ENCODE measurements around the gene CYBA. TPM values are rescaled to one million over a fixed set of nuclear protein-coding genes. Genes with fewer than 3 reads are reported as not detected.
"Not testable (repeated sequence)": the region's sequence is repeated elsewhere in the genome, so short reads cannot be mapped to it uniquely, and the experiment has no call there.

The CYBA gene
- total RNA-seq, 2 donors from 2014 or later, result 188 to 220 TPM

DNA sequence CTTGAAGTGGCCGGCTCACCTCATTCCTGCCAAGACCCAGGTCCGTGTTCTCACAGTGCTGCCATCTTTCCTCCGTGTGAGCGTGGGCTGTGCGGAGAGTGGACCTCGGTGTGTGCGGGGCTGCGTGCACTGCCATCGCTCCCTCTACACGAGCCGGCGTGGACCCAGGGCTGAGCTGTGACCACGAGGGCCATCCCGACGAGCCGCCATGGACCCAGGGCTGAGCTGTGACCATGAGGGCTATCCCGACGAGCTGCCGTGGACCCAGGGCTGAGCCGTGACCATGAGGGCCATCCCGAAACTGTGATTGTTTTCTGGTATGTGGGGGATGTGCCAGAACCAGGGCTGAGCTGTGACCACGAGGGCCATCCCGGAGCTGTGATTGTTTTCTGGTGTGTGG is 21.0 kb upstream of the CYBA start:
- peaks cover 22% of the 10 kb centered on the region for H3K36me3 Mint-ChIP-seq (ENCODE audit: low read depth)
- DNase-seq, result no peak
- Histone ChIP-seq H3K36me3 (ENCODE audit: control insufficient read depth, insufficient read depth, low read length) (peaks cover 8% of the 10 kb centered on the region), H3K27ac (ENCODE audit: low read depth, low read length) (no peak overlapping the region), H3K27me3 (ENCODE audit: control insufficient read depth, insufficient read depth, low read length, poor library complexity, severe bottlenecking) (no peaks in the 10 kb centered on the region), H3K9ac (ENCODE audit: extremely low read depth, low read length, poor library complexity, severe bottlenecking) (no peak overlapping the region), H3K9me3 (ENCODE audit: control insufficient read depth, low read length) (no peaks in the 10 kb centered on the region), H3K4me1 (ENCODE audit: control insufficient read depth, insufficient read depth, low read length) (no peaks in the 10 kb centered on the region), H3K4me3 (ENCODE audit: low read length) (no peak overlapping the region)
- peak overlapping the region; percentile 30 for H3K27ac Mint-ChIP-seq
- no peaks in the 10 kb centered on the region for H3K27me3 Mint-ChIP-seq (ENCODE audit: insufficient read depth)
- no peaks in the 10 kb centered on the region for H3K4me1 Mint-ChIP-seq
- WGBS, 2 experiments (ENCODE audit: insufficient coverage in 1 of 2, insufficient read length in 1 of 2), result 93 to 98% methylated on average over 18 to 23 of the region's 23 CpGs
- no peak overlapping the region for H3K4me3 Mint-ChIP-seq
- TF ChIP-seq, protein P1, sequence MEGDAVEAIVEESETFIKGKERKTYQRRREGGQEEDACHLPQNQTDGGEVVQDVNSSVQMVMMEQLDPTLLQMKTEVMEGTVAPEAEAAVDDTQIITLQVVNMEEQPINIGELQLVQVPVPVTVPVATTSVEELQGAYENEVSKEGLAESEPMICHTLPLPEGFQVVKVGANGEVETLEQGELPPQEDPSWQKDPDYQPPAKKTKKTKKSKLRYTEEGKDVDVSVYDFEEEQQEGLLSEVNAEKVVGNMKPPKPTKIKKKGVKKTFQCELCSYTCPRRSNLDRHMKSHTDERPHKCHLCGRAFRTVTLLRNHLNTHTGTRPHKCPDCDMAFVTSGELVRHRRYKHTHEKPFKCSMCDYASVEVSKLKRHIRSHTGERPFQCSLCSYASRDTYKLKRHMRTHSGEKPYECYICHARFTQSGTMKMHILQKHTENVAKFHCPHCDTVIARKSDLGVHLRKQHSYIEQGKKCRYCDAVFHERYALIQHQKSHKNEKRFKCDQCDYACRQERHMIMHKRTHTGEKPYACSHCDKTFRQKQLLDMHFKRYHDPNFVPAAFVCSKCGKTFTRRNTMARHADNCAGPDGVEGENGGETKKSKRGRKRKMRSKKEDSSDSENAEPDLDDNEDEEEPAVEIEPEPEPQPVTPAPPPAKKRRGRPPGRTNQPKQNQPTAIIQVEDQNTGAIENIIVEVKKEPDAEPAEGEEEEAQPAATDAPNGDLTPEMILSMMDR (conservative IDR thresholded peaks at IDR 0.05), result no peak
- H3K9me3 Mint-ChIP-seq, result peaks cover 2% of the 10 kb centered on the region

DNA sequence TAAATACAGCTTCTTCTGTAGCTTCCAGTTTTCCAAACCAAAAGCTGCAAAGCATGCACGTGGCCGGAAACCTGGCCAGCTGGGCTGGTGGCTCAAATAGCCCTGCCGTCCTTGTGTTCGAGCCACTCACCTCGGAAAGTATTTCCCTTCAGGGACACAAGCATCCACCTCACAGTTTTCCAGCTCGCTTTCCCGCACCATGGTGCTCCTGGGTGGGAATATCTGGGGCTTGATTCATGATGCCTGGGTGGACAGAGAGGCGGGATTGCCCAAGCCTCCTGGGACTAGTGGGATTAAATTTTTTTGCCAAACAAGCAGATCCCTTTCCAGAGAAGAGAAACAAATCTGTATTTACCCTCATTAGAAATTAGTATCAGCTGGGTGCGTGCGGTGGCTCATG is 19.1 kb upstream of the CYBA start:
- H3K4me3 ChIP-seq (ENCODE audit: low read length), result no peak overlapping the region
- no peak overlapping the region for H3K27ac ChIP-seq (ENCODE audit: low read depth, low read length)
- H3K36me3 ChIP-seq (ENCODE audit: control insufficient read depth, insufficient read depth, low read length), result peaks cover 14% of the 10 kb centered on the region
- H3K27ac Mint-ChIP-seq, result no peak overlapping the region
- H3K9ac ChIP-seq (ENCODE audit: extremely low read depth, low read length, poor library complexity, severe bottlenecking), result no peak overlapping the region
- peaks cover 25% of the 10 kb centered on the region for H3K36me3 Mint-ChIP-seq (ENCODE audit: low read depth)
- WGBS, 2 experiments (ENCODE audit: insufficient coverage in 1 of 2, insufficient read length in 1 of 2), result 94 to 97% methylated on average over 7 to 8 of the region's 10 CpGs
- H3K4me3 Mint-ChIP-seq, result no peak overlapping the region
- H3K27me3 Mint-ChIP-seq (ENCODE audit: insufficient read depth), result no peaks in the 10 kb centered on the region
- H3K4me1 Mint-ChIP-seq, result no peaks in the 10 kb centered on the region
- H3K4me1 ChIP-seq (ENCODE audit: control insufficient read depth, insufficient read depth, low read length), result no peaks in the 10 kb centered on the region
- TF ChIP-seq, protein P1 (conservative IDR thresholded peaks at IDR 0.05), result no peak
- DNase-seq, result no peak
- H3K27me3 ChIP-seq (ENCODE audit: control insufficient read depth, insufficient read depth, low read length, poor library complexity, severe bottlenecking), result no peaks in the 10 kb centered on the region
- no peaks in the 10 kb centered on the region for H3K9me3 ChIP-seq (ENCODE audit: control insufficient read depth, low read length)
- H3K9me3 Mint-ChIP-seq, result peaks cover 2% of the 10 kb centered on the region

DNA sequence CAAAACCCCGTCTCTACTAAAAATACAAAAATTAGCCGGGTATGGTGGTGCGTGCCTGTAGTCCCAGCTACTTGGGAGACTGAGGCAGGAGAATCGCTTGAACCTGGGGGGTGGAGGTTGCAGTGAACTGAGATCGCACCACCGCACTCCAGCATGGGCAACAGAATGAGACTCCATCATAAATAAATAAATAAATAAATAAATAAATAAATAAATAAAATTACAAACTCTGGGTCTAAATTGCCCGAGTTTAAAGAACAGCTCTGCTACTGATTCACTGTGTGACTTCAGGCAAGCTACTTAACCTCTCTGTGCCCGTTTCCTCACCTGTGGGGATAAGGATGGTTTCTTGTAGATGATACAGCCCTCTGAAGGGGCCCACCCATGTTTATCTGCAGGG is 18.6 kb upstream of the CYBA start:
- H3K4me1 Mint-ChIP-seq; H3K27ac ChIP-seq (ENCODE audit: low read depth, low read length); H3K9me3 Mint-ChIP-seq; DNase-seq; H3K4me1 ChIP-seq (ENCODE audit: control insufficient read depth, insufficient read depth, low read length); H3K9me3 ChIP-seq (ENCODE audit: control insufficient read depth, low read length); H3K4me3 ChIP-seq (ENCODE audit: low read length); H3K27me3 ChIP-seq (ENCODE audit: control insufficient read depth, insufficient read depth, low read length, poor library complexity, severe bottlenecking); H3K27ac Mint-ChIP-seq; H3K4me3 Mint-ChIP-seq; H3K27me3 Mint-ChIP-seq (ENCODE audit: insufficient read depth); H3K9ac ChIP-seq (ENCODE audit: extremely low read depth, low read length, poor library complexity, severe bottlenecking): not testable (repeated sequence)
- peaks cover 25% of the 10 kb centered on the region for H3K36me3 Mint-ChIP-seq (ENCODE audit: low read depth)
- peaks cover 17% of the 10 kb centered on the region for H3K36me3 ChIP-seq (ENCODE audit: control insufficient read depth, insufficient read depth, low read length)
- WGBS, 2 experiments (ENCODE audit: insufficient coverage in 1 of 2, insufficient read length in 1 of 2), result 90 to 100% methylated on average over 1 to 5 of the region's 8 CpGs

GRCh38 chr16:88667461-88667860 is 16.6 kb upstream of the CYBA start:
- no peaks in the 10 kb centered on the region for H3K27me3 Mint-ChIP-seq (ENCODE audit: insufficient read depth)
- H3K4me1 Mint-ChIP-seq, result no peaks in the 10 kb centered on the region
- Histone ChIP-seq H3K36me3 (ENCODE audit: control insufficient read depth, insufficient read depth, low read length) (peaks cover 14% of the 10 kb centered on the region), H3K27ac (ENCODE audit: low read depth, low read length) (peak overlapping the region; percentile 22), H3K9ac (ENCODE audit: extremely low read depth, low read length, poor library complexity, severe bottlenecking) (no peak overlapping the region), H3K4me3 (ENCODE audit: low read length) (no peak overlapping the region), H3K27me3 (ENCODE audit: control insufficient read depth, insufficient read depth, low read length, poor library complexity, severe bottlenecking) (no peaks in the 10 kb centered on the region), H3K4me1 (ENCODE audit: control insufficient read depth, insufficient read depth, low read length) (no peaks in the 10 kb centered on the region), H3K9me3 (ENCODE audit: control insufficient read depth, low read length) (no peaks in the 10 kb centered on the region)
- H3K27ac Mint-ChIP-seq, result no peak overlapping the region
- H3K4me3 Mint-ChIP-seq, result no peak overlapping the region
- H3K36me3 Mint-ChIP-seq (ENCODE audit: low read depth), result peaks cover 18% of the 10 kb centered on the region
- TF ChIP-seq, protein P1 (conservative IDR thresholded peaks at IDR 0.05), result no peak
- peaks cover 2% of the 10 kb centered on the region for H3K9me3 Mint-ChIP-seq
- DNase-seq, result no peak
- 88 to 90% methylated on average over 3 to 5 of the region's 5 CpGs for WGBS, 2 experiments (ENCODE audit: insufficient coverage in 1 of 2, insufficient read length in 1 of 2)
